ENCODE data around the gene DGKB.

The DGKB gene

GRCh38 chr7:14762561-14762960 is 140.0 kb downstream of the DGKB start:
- no peak overlapping the region for H3K27ac ChIP-seq (ENCODE audit: low read length)
- no peaks in the 10 kb centered on the region for H3K4me1 ChIP-seq (ENCODE audit: control insufficient read depth, insufficient read depth, low read length)
- H3K9ac ChIP-seq (ENCODE audit: low read length in 2 of 2) = no peak overlapping the region
- no peaks in the 10 kb centered on the region for H3K36me3 ChIP-seq (ENCODE audit: control insufficient read depth in 2 of 2, insufficient read depth in 2 of 2, low read length in 2 of 2)
- H3K4me3 ChIP-seq (ENCODE audit: low read length in 2 of 2) = no peak overlapping the region
- H3K9me3 ChIP-seq (ENCODE audit: control insufficient read depth in 2 of 2, low read length in 2 of 2) = no peaks in the 10 kb centered on the region
- H3K27me3 ChIP-seq (ENCODE audit: control insufficient read depth in 1 of 2, insufficient read depth in 2 of 2, low read length in 2 of 2) = no peaks in the 10 kb centered on the region

- H3K27me3 ChIP-seq (ENCODE audit: control insufficient read depth in 1 of 2, insufficient read depth in 2 of 2, low read length in 2 of 2) = no peaks in the 10 kb centered on the region
- H3K9me3 ChIP-seq (ENCODE audit: control insufficient read depth in 2 of 2, low read length in 2 of 2) = no peaks in the 10 kb centered on the region
- no peaks in the 10 kb centered on the region for H3K4me1 ChIP-seq (ENCODE audit: control insufficient read depth, insufficient read depth, low read length)
- no peaks in the 10 kb centered on the region for H3K36me3 ChIP-seq (ENCODE audit: control insufficient read depth in 2 of 2, insufficient read depth in 2 of 2, low read length in 2 of 2)
- H3K4me3 ChIP-seq (ENCODE audit: low read length in 2 of 2) = no peak overlapping the region
- H3K9ac ChIP-seq (ENCODE audit: low read length in 2 of 2) = peak overlapping the region in 1 of 2 donors; percentile 17
- H3K27ac ChIP-seq (ENCODE audit: low read length) = no peak overlapping the region
Measured at GRCh38 chr7:14761510-14762296, 140.8 kb downstream of the DGKB start.

- H3K27ac ChIP-seq (ENCODE audit: low read length) = no peak overlapping the region
- H3K9me3 ChIP-seq (ENCODE audit: control insufficient read depth in 2 of 2, low read length in 2 of 2) = no peaks in the 10 kb centered on the region
- H3K27me3 ChIP-seq (ENCODE audit: control insufficient read depth in 1 of 2, insufficient read depth in 2 of 2, low read length in 2 of 2) = no peaks in the 10 kb centered on the region
- H3K4me1 ChIP-seq (ENCODE audit: control insufficient read depth, insufficient read depth, low read length) = no peaks in the 10 kb centered on the region
- no peak overlapping the region for H3K4me3 ChIP-seq (ENCODE audit: low read length in 2 of 2)
- H3K36me3 ChIP-seq (ENCODE audit: control insufficient read depth in 2 of 2, insufficient read depth in 2 of 2, low read length in 2 of 2) = no peaks in the 10 kb centered on the region
- H3K9ac ChIP-seq (ENCODE audit: low read length in 2 of 2) = peak overlapping the region in 1 of 2 donors; percentile 17
Measured at GRCh38 chr7:14760730-14761478, 141.6 kb downstream of the DGKB start.

GRCh38 chr7:14759785-14760184 is 142.8 kb downstream of the DGKB start:
- Histone ChIP-seq H3K4me3 (ENCODE audit: low read length in 2 of 2) (no peak overlapping the region), H3K27ac (ENCODE audit: low read length) (no peak overlapping the region), H3K27me3 (ENCODE audit: control insufficient read depth in 1 of 2, insufficient read depth in 2 of 2, low read length in 2 of 2) (no peaks in the 10 kb centered on the region), H3K4me1 (ENCODE audit: control insufficient read depth, insufficient read depth, low read length) (no peaks in the 10 kb centered on the region), H3K9me3 (ENCODE audit: control insufficient read depth in 2 of 2, low read length in 2 of 2) (no peaks in the 10 kb centered on the region), H3K9ac (ENCODE audit: low read length in 2 of 2) (no peak overlapping the region), H3K36me3 (ENCODE audit: control insufficient read depth in 2 of 2, insufficient read depth in 2 of 2, low read length in 2 of 2) (no peaks in the 10 kb centered on the region)

- no peak overlapping the region for H3K4me3 ChIP-seq (ENCODE audit: low read length in 2 of 2)
- H3K36me3 ChIP-seq (ENCODE audit: control insufficient read depth in 2 of 2, insufficient read depth in 2 of 2, low read length in 2 of 2) = no peaks in the 10 kb centered on the region
- no peak overlapping the region for H3K9ac ChIP-seq (ENCODE audit: low read length in 2 of 2)
- H3K27ac ChIP-seq (ENCODE audit: low read length) = no peak overlapping the region
- H3K9me3 ChIP-seq (ENCODE audit: control insufficient read depth in 2 of 2, low read length in 2 of 2) = no peaks in the 10 kb centered on the region
- H3K4me1 ChIP-seq (ENCODE audit: control insufficient read depth, insufficient read depth, low read length) = no peaks in the 10 kb centered on the region
- H3K27me3 ChIP-seq (ENCODE audit: control insufficient read depth in 1 of 2, insufficient read depth in 2 of 2, low read length in 2 of 2) = no peaks in the 10 kb centered on the region
Measured at GRCh38 chr7:14754631-14755030, 147.9 kb downstream of the DGKB start.

- no peaks in the 10 kb centered on the region for H3K36me3 ChIP-seq (ENCODE audit: control insufficient read depth in 2 of 2, insufficient read depth in 2 of 2, low read length in 2 of 2)
- no peak overlapping the region for H3K9ac ChIP-seq (ENCODE audit: low read length in 2 of 2)
- no peak overlapping the region for H3K27ac ChIP-seq (ENCODE audit: low read length)
- H3K27me3 ChIP-seq (ENCODE audit: control insufficient read depth in 1 of 2, insufficient read depth in 2 of 2, low read length in 2 of 2) = no peaks in the 10 kb centered on the region
- no peak overlapping the region for H3K4me3 ChIP-seq (ENCODE audit: low read length in 2 of 2)
- H3K4me1 ChIP-seq (ENCODE audit: control insufficient read depth, insufficient read depth, low read length) = no peaks in the 10 kb centered on the region
- no peaks in the 10 kb centered on the region for H3K9me3 ChIP-seq (ENCODE audit: control insufficient read depth in 2 of 2, low read length in 2 of 2)
Measured at GRCh38 chr7:14752301-14752700, 150.2 kb downstream of the DGKB start.

GRCh38 chr7:14751461-14751860 is 151.1 kb downstream of the DGKB start:
- Histone ChIP-seq H3K4me1 (ENCODE audit: control insufficient read depth, insufficient read depth, low read length) (no peaks in the 10 kb centered on the region), H3K9me3 (ENCODE audit: control insufficient read depth in 2 of 2, low read length in 2 of 2) (no peaks in the 10 kb centered on the region), H3K4me3 (ENCODE audit: low read length in 2 of 2) (no peak overlapping the region), H3K27me3 (ENCODE audit: control insufficient read depth in 1 of 2, insufficient read depth in 2 of 2, low read length in 2 of 2) (no peaks in the 10 kb centered on the region), H3K27ac (ENCODE audit: low read length) (no peak overlapping the region), H3K9ac (ENCODE audit: low read length in 2 of 2) (no peak overlapping the region), H3K36me3 (ENCODE audit: control insufficient read depth in 2 of 2, insufficient read depth in 2 of 2, low read length in 2 of 2) (no peaks in the 10 kb centered on the region)

- Histone ChIP-seq H3K27me3 (ENCODE audit: control insufficient read depth in 1 of 2, insufficient read depth in 2 of 2, low read length in 2 of 2) (no peaks in the 10 kb centered on the region), H3K4me3 (ENCODE audit: low read length in 2 of 2) (no peak overlapping the region), H3K27ac (ENCODE audit: low read length) (no peak overlapping the region), H3K4me1 (ENCODE audit: control insufficient read depth, insufficient read depth, low read length) (no peaks in the 10 kb centered on the region), H3K9ac (ENCODE audit: low read length in 2 of 2) (no peak overlapping the region), H3K9me3 (ENCODE audit: control insufficient read depth in 2 of 2, low read length in 2 of 2) (no peaks in the 10 kb centered on the region), H3K36me3 (ENCODE audit: control insufficient read depth in 2 of 2, insufficient read depth in 2 of 2, low read length in 2 of 2) (no peaks in the 10 kb centered on the region)
Measured at GRCh38 chr7:14748461-14748860, 154.1 kb downstream of the DGKB start.

- Histone ChIP-seq H3K27ac (ENCODE audit: low read length) (no peak overlapping the region), H3K36me3 (ENCODE audit: control insufficient read depth in 2 of 2, insufficient read depth in 2 of 2, low read length in 2 of 2) (no peaks in the 10 kb centered on the region), H3K4me1 (ENCODE audit: control insufficient read depth, insufficient read depth, low read length) (no peaks in the 10 kb centered on the region), H3K27me3 (ENCODE audit: control insufficient read depth in 1 of 2, insufficient read depth in 2 of 2, low read length in 2 of 2) (no peaks in the 10 kb centered on the region), H3K9me3 (ENCODE audit: control insufficient read depth in 2 of 2, low read length in 2 of 2) (no peaks in the 10 kb centered on the region), H3K9ac (ENCODE audit: low read length in 2 of 2) (no peak overlapping the region), H3K4me3 (ENCODE audit: low read length in 2 of 2) (no peak overlapping the region)
Measured at GRCh38 chr7:14747701-14748100, 154.8 kb downstream of the DGKB start.

- Histone ChIP-seq H3K36me3 (ENCODE audit: control insufficient read depth in 2 of 2, insufficient read depth in 2 of 2, low read length in 2 of 2) (no peaks in the 10 kb centered on the region), H3K27ac (ENCODE audit: low read length) (no peak overlapping the region), H3K9me3 (ENCODE audit: control insufficient read depth in 2 of 2, low read length in 2 of 2) (peaks cover 0 to 4% of the 10 kb centered on the region in 2 donors), H3K9ac (ENCODE audit: low read length in 2 of 2) (no peak overlapping the region), H3K27me3 (ENCODE audit: control insufficient read depth in 1 of 2, insufficient read depth in 2 of 2, low read length in 2 of 2) (no peaks in the 10 kb centered on the region), H3K4me1 (ENCODE audit: control insufficient read depth, insufficient read depth, low read length) (no peaks in the 10 kb centered on the region), H3K4me3 (ENCODE audit: low read length in 2 of 2) (no peak overlapping the region)
Measured at GRCh38 chr7:14745076-14745475, 157.5 kb downstream of the DGKB start.

GRCh38 chr7:14740606-14741005 is 161.9 kb downstream of the DGKB start:
- H3K27me3 ChIP-seq (ENCODE audit: control insufficient read depth in 1 of 2, insufficient read depth in 2 of 2, low read length in 2 of 2) = no peaks in the 10 kb centered on the region
- no peak overlapping the region for H3K4me3 ChIP-seq (ENCODE audit: low read length in 2 of 2)
- no peak overlapping the region for H3K27ac ChIP-seq (ENCODE audit: low read length)
- H3K36me3 ChIP-seq (ENCODE audit: control insufficient read depth in 2 of 2, insufficient read depth in 2 of 2, low read length in 2 of 2) = no peaks in the 10 kb centered on the region
- peaks cover 0 to 4% of the 10 kb centered on the region in 2 donors for H3K9me3 ChIP-seq (ENCODE audit: control insufficient read depth in 2 of 2, low read length in 2 of 2)
- no peaks in the 10 kb centered on the region for H3K4me1 ChIP-seq (ENCODE audit: control insufficient read depth, insufficient read depth, low read length)
- no peak overlapping the region for H3K9ac ChIP-seq (ENCODE audit: low read length in 2 of 2)
